Measurements from ENCODE around the gene BTN1A1. TPM values are rescaled to one million over a fixed set of nuclear protein-coding genes. Genes with fewer than 3 reads are reported as not detected.

Gene BTN1A1
- total RNA-seq, 4 donors from 2014 or later, result not detected

- intact Hi-C loops (cut with DNase I; ENCODE audit: low total_unique reads), result no loop called here
- H3K4me3 ChIP-seq (ENCODE audit: low read depth, poor library complexity, severe bottlenecking), result no peak overlapping the region
- WGBS, 2 donors, result 88 to 91% methylated on average over 3 of the region's 3 CpGs
- no peak for DNase-seq (ENCODE audit: low spot score in 2 of 2)
- TF ChIP-seq CTCF (IDR thresholded peaks at IDR 0.05) (no peak), POLR2A (IDR thresholded peaks at IDR 0.05) (no peak)
Measured at GRCh38 chr6:26465776-26466175, 34.3 kb upstream of the BTN1A1 start.

- no peak overlapping the region for H3K4me3 ChIP-seq (ENCODE audit: low read depth, poor library complexity, severe bottlenecking)
- intact Hi-C loops (cut with DNase I; ENCODE audit: low total_unique reads), result no loop called here
- DNase-seq (ENCODE audit: low spot score in 2 of 2), result no peak
- TF ChIP-seq CTCF (IDR thresholded peaks at IDR 0.05) (no peak), POLR2A (IDR thresholded peaks at IDR 0.05) (no peak)
- 87 to 88% methylated on average over 2 of the region's 2 CpGs for WGBS, 2 donors
Measured at GRCh38 chr6:26468829-26469228, 31.3 kb upstream of the BTN1A1 start.

GRCh38 chr6:26470643-26471042 is 29.5 kb upstream of the BTN1A1 start:
- no peak for DNase-seq (ENCODE audit: low spot score in 2 of 2)
- no peak overlapping the region for H3K4me3 ChIP-seq (ENCODE audit: low read depth, poor library complexity, severe bottlenecking)
- WGBS, 2 donors, result 65 to 74% methylated on average over 4 of the region's 4 CpGs
- intact Hi-C loops (cut with DNase I; ENCODE audit: low total_unique reads), result no loop called here
- TF ChIP-seq POLR2A (IDR thresholded peaks at IDR 0.05), result no peak
- TF ChIP-seq CTCF (IDR thresholded peaks at IDR 0.05), result no peak

- intact Hi-C loops (cut with DNase I; ENCODE audit: low total_unique reads), result no loop called here
- no peak overlapping the region for H3K4me3 ChIP-seq (ENCODE audit: low read depth, poor library complexity, severe bottlenecking)
- DNase-seq (ENCODE audit: low spot score in 2 of 2), result no peak
- TF ChIP-seq POLR2A (IDR thresholded peaks at IDR 0.05) (no peak), CTCF (IDR thresholded peaks at IDR 0.05) (no peak)
Measured at GRCh38 chr6:26471970-26472369, 28.1 kb upstream of the BTN1A1 start.

GRCh38 chr6:26472549-26473290 is 27.4 kb upstream of the BTN1A1 start:
- no peak overlapping the region for H3K4me3 ChIP-seq (ENCODE audit: low read depth, poor library complexity, severe bottlenecking)
- DNase-seq (ENCODE audit: low spot score in 2 of 2), result no peak
- WGBS, 2 donors, result 91 to 95% methylated on average over 4 of the region's 4 CpGs
- intact Hi-C loops (cut with DNase I; ENCODE audit: low total_unique reads), result no loop called here
- TF ChIP-seq POLR2A (IDR thresholded peaks at IDR 0.05) (no peak), CTCF (IDR thresholded peaks at IDR 0.05) (no peak)

- intact Hi-C loops (cut with DNase I; ENCODE audit: low total_unique reads), result no loop called here
- no peak overlapping the region for H3K4me3 ChIP-seq (ENCODE audit: low read depth, poor library complexity, severe bottlenecking)
- TF ChIP-seq POLR2A (IDR thresholded peaks at IDR 0.05), result no peak
- TF ChIP-seq CTCF (IDR thresholded peaks at IDR 0.05), result no peak
- no peak for DNase-seq (ENCODE audit: low spot score in 2 of 2)
- 50 to 56% methylated on average over 1 of the region's 1 CpG for WGBS, 2 donors
Measured at GRCh38 chr6:26473429-26473757, 26.7 kb upstream of the BTN1A1 start.

Measured in lower leg skin (tissue), 4 donors.